NCI-H2227 (cell line): ENCODE measurements around the gene QRSL1.
"Not testable (repeated sequence)": the region's sequence is repeated elsewhere in the genome, so short reads cannot be mapped to it uniquely, and the experiment has no call there.

Experiments
- DNase-seq: peaks from one replicate; lab custom pipeline; 2025; ENCODE audit not compliant: unreplicated experiment; lab: John Stamatoyannopoulos, UW

The QRSL1 gene

DNA sequence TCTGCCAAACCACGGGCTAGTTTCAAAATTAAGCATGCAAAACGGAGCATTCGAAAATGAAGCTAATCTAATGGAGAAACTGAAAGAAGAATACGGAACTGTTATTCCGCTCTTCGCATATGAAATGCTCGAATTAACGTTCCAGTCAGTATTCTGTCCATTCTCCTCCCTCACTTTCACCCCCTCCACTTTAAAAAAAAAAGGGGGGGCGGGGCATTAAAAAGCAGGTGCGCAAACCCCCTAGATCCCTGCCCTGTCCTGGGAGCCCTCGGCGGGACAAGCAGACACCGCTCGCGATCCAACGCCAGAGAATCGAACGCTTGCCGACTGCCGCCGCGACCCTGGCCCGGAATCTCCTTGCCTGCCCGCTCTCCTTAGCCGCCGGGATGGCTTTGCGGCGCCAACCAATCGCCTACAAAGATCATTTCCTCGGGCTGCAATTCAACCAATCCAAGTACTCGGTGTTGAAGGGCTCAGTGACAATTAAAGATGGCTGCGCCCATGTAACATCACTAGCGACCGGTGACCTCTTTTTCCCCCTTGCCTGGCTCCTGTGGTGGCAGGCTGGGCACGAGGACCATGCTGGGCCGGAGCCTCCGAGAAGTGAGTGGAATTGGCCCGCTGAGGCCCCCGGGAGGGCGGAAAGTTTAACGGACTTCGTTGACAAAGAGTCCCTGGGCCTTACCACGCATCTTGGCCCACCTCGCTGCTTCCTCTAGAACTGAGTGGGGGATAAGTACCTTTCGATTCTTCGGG lies at the start of gene QRSL1, which contains the start of gene RTN4IP1:
QRSL1 (plus strand) TSS at position 476 of the 756 bp plus-strand sequence; CDS start at position 580, 104 bp downstream.
RTN4IP1 (minus strand) TSS at position 396 of the 756 bp plus-strand sequence. CDS start 477 bp downstream, outside the sequence.
- peak; percentile 90 for DNase-seq

DNA sequence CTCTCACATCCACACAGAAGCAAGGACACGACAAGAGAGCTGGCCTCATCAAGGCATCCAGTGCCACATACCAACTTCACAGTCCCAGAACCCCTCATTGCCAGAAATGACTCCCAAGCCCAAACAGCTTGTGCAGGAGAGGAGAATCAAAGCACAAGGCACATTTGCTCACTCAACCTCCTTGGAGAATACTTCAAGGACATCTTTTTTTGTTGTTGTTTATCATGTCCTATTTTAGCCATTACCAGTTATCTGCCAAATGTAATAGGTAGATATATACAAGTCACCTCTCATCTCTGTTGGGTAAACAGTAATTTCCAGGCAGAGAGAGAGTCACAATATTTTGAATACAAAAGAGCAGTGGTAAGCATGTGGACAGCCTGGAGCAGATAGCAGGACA lies 47.9 kb upstream of the QRSL1 start:
- DNase-seq = no peak

DNA sequence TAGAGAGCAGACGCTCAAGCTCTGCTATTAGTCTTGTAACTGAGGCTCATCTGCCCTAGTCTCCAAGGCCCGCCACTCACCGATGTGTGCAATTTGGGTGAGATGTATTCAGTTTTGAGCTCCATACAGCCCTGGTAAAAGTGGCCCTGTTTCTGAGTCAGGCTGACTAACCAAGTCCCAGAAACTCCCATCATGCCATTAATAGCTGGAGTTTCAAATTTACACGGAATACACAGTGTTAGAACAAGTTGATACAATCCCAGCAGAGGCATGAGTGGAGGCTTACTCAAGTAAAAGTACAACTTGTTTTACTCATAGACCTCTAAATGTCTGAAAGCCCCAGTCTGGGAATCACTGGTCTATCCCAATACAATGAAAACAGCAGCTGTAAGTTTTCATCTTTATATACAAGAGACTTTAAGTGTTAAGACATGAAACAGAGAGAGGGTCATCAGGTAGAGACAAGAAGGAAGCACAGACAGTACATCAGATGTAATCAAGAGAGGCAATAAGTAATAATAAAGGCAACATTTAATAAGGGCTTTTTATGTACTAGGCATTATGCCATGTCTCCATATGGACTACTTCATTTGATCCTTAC lies 42.5 kb upstream of the QRSL1 start:
- DNase-seq = no peak

- not testable (repeated sequence) for DNase-seq
Measured at GRCh38 chr6:106588937-106589336, 40.4 kb upstream of the QRSL1 start.

- no peak for DNase-seq
Measured at GRCh38 chr6:106591111-106591825, 38.1 kb upstream of the QRSL1 start.

DNA sequence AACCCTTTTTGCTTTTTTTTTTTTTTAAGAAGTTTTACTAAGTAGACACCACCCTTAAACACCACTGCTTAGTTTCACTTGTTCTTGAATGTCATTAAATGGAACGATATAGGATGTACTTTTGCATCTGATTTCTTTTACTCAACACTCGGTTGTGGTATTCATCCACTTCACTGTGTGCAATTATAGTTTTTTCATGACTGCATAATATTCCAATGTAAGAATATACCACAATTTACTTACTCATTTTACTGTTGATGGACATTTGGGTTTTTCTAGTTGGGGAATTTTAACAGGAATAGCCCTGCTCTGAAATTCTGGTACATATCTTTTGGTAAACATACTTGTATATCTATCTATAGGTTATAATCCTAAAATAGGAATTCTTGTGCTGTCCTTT lies 29.9 kb upstream of the QRSL1 start:
- no peak for DNase-seq

DNA sequence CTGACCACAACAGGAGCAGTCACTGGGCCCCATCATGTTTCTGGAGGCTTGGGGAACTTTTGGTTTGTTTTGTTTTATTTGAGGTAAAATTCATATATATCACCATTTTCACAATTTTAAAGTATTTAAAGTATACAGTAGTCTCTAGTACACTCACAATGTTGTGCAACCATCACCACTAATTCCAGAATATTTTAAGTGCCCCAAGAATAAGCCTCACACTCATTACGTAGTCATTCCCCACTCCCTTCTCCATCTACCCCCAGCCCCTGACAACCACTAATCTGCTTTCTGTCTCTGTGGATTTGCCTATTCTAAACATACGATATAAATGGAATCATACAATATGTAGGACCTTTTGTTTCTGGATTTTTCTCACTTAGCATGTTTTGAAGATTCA lies 29.0 kb upstream of the QRSL1 start:
- no peak for DNase-seq

- DNase-seq = peak; percentile 6
Measured at GRCh38 chr6:106608080-106608668, 21.2 kb upstream of the QRSL1 start.

DNA sequence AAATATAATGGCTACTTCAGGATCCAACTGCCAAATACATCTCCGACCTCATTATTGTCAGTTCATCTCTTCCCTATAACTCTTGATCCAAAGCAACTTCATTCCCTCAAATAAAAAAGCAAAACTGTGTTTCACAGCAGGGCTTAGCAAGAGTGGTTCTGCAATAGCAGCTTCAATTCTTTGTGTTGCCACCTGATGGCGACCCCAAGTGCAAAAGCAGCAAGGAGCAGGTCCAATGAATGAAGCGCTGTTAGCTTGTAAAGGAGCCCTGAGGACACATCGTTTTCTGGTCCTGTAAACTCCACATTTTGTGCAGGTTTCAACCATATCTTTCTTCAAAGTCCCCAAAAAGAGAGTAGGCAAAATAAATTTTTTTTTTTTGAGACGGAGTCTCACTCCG lies 19.7 kb upstream of the QRSL1 start:
- peak; percentile 24 for DNase-seq

DNA sequence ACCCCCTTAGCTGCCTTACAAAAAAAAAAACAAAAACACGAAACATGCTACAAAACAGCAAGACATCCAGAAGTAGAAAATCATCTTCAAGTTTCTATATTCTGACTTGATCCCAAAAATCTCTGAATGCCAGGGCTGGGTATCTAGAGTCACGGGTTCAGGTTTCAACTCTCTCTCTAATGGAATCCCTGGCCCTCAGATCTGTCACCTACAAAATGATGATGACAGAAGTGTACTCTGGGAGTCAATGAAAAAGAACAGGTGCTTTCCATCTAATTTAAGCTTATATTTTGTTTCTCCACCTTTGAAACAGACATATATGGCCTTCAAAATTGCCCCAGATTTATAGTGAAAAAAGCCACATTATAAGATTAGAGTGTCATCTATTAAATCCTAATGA lies 18.3 kb upstream of the QRSL1 start:
- DNase-seq = no peak

DNA sequence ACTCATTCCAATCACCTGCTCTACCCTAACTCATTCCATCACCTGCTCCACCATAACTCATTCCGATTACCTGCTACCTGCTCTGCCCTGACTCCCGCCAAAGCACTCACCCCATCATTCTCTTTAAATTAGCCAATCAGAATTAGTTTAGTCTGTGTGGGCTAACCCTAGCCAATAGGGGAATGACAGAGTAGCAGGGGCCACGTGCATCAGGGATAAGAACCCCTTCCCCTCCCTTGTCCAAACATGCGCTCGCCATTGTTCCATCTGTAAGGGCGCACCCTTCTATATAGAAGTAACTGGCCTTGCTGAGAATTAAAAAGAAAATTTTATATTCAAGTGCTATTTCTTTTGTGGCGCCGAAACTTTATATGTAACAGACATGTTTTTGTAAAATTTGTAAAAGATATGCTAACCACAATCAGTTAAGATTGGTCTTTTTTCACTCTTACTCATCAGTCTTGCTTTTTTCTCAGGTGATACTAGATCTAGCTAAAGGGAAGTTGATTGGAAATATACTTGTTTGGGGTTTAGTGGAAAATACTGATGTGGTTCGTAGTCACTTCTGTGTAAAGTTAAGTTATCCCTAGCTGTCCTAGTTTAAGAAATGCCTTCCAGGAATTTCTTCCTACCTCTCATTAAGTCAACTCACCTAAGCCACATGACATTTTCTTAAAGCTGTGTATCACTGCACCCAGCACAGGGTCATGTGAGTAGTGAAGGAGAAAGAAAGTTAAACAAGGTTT lies 16.5 kb upstream of the QRSL1 start:
- no peak for DNase-seq

- DNase-seq = no peak
Measured at GRCh38 chr6:106613590-106613989, 15.8 kb upstream of the QRSL1 start.

DNA sequence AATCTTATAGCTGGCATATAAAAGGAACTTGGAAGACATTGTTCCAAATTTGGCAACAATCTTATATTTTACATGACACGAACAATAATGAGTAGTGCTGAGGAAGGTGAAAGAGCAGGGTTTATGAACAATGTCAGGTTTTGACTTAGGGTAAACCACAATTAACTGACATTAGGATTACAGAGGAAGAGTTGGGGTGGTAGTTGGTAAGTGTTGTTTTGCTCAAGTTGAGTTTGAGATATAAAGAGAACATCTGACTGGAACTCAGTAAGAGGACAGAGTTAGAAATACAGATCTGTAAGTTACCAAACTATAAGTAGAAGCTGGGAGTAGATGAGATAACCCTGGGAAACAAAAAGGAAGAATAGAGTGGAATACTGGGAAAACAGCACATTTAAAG lies 15.2 kb upstream of the QRSL1 start:
- DNase-seq = no peak

DNA sequence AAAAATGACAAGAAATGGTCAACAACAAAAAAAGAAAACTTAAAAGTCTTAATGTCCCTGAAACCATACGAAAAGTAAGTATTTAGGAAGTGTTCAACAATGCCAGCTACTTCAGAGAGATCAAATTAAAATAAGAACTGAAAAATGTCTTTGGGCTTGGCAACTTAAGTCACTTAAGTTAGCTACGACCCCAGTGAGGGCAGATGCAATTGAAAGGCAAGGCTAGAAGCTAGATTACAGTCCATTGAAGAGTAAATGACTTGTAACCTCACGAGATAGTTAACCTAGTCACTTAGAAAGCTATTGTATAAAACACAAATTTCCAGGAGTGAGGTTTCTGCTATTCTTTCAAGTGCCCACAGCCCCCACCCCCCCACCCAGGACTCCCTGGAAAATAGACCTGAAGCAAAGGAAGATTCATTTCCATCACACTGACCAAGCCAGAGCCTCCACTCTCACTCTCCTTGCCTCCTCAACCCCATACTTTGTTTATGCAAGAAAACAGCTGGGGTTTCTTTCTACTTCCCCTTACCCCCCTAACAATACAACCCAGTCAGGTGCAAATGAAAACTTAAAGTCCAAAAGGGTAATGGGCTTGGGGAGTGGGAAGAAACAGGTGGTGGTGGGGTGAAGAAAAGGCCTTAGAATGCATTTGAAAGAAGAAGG lies 14.7 kb upstream of the QRSL1 start:
- DNase-seq = no peak

GRCh38 chr6:106617302-106617701 lies 12.1 kb upstream of the QRSL1 start:
- no peak for DNase-seq

- DNase-seq = no peak
Measured at GRCh38 chr6:106617857-106618256, 11.5 kb upstream of the QRSL1 start.

DNA sequence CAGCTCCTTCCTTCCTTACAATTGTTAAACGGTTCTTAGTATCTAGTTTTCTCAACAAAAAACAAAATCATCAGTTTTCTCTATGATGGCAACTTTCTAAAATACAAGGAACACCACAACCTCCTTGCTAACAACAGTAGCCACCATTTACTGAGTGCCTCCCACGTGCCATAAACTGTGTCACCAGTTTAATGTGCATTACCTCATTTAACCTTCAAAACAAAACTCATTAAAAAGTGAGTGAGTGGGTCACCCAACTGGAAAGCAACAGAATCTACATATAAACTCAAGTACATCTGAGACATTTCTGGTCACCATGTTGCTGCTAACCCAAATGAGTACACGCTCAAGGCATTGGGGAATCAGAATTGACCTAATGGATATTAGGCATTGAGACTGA lies 11.1 kb upstream of the QRSL1 start:
- no peak for DNase-seq

GRCh38 chr6:106619223-106619622 lies 10.2 kb upstream of the QRSL1 start:
- no peak for DNase-seq

DNA sequence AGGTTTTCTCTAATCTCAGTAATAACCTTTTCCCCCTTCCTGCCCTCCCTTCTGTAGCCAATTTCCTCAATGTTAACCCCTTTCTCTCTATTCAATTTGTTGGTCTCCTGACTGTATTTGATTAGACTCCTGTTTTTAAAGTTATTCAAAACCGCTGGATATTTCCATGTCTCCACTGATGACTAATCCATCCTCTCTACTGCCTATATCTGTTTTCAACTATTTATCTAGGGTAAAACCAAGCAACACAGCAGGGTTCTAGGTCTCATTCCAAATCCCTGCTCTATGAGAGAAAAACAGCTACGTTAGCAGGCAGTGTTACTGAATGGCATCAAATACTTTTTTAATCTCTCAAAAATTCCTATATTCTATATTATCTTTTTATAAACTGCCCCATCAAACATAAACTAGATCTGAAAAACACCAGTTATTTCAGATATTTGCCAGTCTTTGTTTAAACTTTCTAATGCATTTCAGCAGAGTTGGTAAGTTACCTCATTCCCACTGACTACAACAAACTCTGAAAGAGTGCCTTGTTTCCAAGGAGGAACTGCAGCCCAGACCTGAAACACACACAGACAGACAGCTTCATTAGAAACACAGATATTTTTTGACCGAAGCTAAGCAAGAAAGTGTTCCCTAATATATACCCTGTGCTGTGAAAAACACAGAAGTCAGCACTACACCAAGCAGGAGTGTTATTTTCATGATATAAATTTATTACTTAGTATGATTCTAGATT lies 8.3 kb upstream of the QRSL1 start:
- DNase-seq = no peak

DNA sequence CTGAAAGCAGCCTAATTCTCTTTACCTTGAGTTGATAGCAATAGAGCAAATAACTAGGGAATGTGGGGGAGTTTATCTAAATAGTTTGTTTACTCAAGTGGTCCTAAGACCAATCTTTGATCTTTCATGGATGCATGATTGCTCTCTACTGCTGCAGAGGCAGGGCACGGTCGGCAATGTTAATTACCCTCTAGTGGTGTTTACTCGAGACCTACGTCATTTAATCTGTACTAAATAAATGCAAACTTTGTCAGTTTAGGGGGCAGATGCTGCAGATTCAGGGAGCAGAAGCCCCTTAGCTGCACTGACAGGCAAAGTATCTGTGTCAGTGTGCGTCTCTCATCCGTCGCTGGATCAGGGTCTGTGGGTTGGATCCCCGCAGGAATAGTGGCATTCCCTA lies 7.0 kb upstream of the QRSL1 start:
- DNase-seq = no peak
